Neural cell (in vitro differentiated cells): ENCODE measurements around the gene ERCC4. TPM values are rescaled to one million over a fixed set of nuclear protein-coding genes. Genes with fewer than 3 reads are reported as not detected.

ENCODE experiments used
- H2AFZ ChIP-seq: fragments of 200-600, 300-800 bp; sonication (generic), shearing (Covaris generic); 2 replicates; pipeline ENCODE4 v1.6.0; 2014; ENCODE audit warnings: low read depth, mild to moderate bottlenecking, antibody characterized with exemption, low read length, moderate library complexity
- H3F3A ChIP-seq: fragments of 200-600 bp; shearing (Covaris generic); 2 replicates; pipeline ENCODE4 v1.6.1; 2016; ENCODE audit warnings: mild to moderate bottlenecking, moderate library complexity, mixed read lengths, antibody characterized with exemption, low read length; ENCODE audit not compliant: insufficient read depth, poor library complexity, severe bottlenecking
- H3K27ac ChIP-seq: fragments of 200-600, 300-800 bp; sonication (generic), shearing (Covaris generic); 2 replicates; pipeline ENCODE4 v1.5.1; 2014; ENCODE audit warnings: mild to moderate bottlenecking, low read length, moderate library complexity
- H3K27me3 ChIP-seq: fragments of 300-800, 200-600 bp; sonication (generic), shearing (Covaris generic); 2 replicates; pipeline ENCODE4 v1.6.0; 2014; ENCODE audit warnings: mild to moderate bottlenecking, low read depth, low read length, moderate library complexity; ENCODE audit not compliant: insufficient read depth
- H3K36me3 ChIP-seq: fragments of 300-800, 200-600 bp; sonication (generic), shearing (Covaris generic); 2 replicates; pipeline ENCODE4 v1.5.1; 2014; ENCODE audit warnings: mild to moderate bottlenecking, antibody characterized with exemption, low read length, moderate library complexity; ENCODE audit not compliant: insufficient read depth
- H3K4me2 ChIP-seq: fragments of 300-800, 200-600 bp; sonication (generic), shearing (Covaris generic); 2 replicates; pipeline ENCODE4 v1.6.0; 2014; ENCODE audit warnings: mild to moderate bottlenecking, low read length
- H3K4me3 ChIP-seq: fragments of 300-800, 200-600 bp; sonication (generic), shearing (Covaris generic); 2 replicates; pipeline ENCODE4 v1.5.1; 2014; ENCODE audit warnings: mild to moderate bottlenecking, low read length, moderate library complexity
- H3K79me2 ChIP-seq: fragments of 200-600 bp; shearing (Covaris generic); replicated peaks from 2 replicates; pipeline ENCODE4 v1.6.0; 2014; ENCODE audit warnings: mild to moderate bottlenecking, low read length, moderate library complexity; ENCODE audit not compliant: insufficient read depth
- H3K9ac ChIP-seq: fragments of 300-800, 200-600 bp; sonication (generic), shearing (Covaris generic); 2 replicates; pipeline ENCODE4 v1.6.1; 2016; ENCODE audit warnings: mild to moderate bottlenecking, low read length, mixed read lengths
- H3K9me2 ChIP-seq: fragments of 200-600 bp; shearing (Covaris generic); 2 replicates; pipeline ENCODE4 v1.6.1; 2016; ENCODE audit warnings: mild to moderate bottlenecking, low read length, mixed read lengths; ENCODE audit not compliant: insufficient read depth
- H3K9me3 ChIP-seq: fragments of 200-600, 300-800 bp; sonication (generic), shearing (Covaris generic); 2 replicates; pipeline ENCODE4 v1.6.1; 2016; ENCODE audit warnings: mild to moderate bottlenecking, mixed run types, low read length, moderate library complexity, mixed read lengths
- H4K20me1 ChIP-seq: fragments of 200-600 bp; shearing (Covaris generic); 2 replicates; pipeline ENCODE4 v1.6.1; 2016; ENCODE audit warnings: mild to moderate bottlenecking, mixed run types; ENCODE audit not compliant: insufficient read depth
- EP300 ChIP-seq: fragments of 450-650 bp; conservative IDR thresholded peaks from 2 replicates; pipeline ENCODE4 v1.6.1; 2014; ENCODE audit warnings: antibody characterized with exemption, mild to moderate bottlenecking, moderate library complexity; ENCODE audit not compliant: poor library complexity, severe bottlenecking
- EZH2 ChIP-seq: fragments of 200-600, 300-800 bp; shearing (Covaris generic), sonication (generic); IDR thresholded peaks from 2 replicates; pipeline ENCODE4 v1.6.1; 2014; ENCODE audit warnings: antibody characterized with exemption, low read length, borderline replicate concordance, mild to moderate bottlenecking; ENCODE audit not compliant: insufficient read depth, poor library complexity, severe bottlenecking
- MXI1 ChIP-seq: fragments of 450-650 bp; conservative IDR thresholded peaks from 2 replicates; pipeline ENCODE4 v1.6.1; 2014; ENCODE audit warnings: antibody characterized with exemption, mild to moderate bottlenecking; ENCODE audit not compliant: poor library complexity, severe bottlenecking
- POLR2AphosphoS5 ChIP-seq: IDR thresholded peaks from 2 replicates; pipeline ENCODE4 v1.6.1; 2012
- RAD21 ChIP-seq: fragments of 450-650 bp; conservative IDR thresholded peaks from 2 replicates; pipeline ENCODE4 v1.6.1; 2014; ENCODE audit warnings: antibody characterized with exemption, mild to moderate bottlenecking, moderate library complexity
- SMC3 ChIP-seq: fragments of 450-650 bp; conservative IDR thresholded peaks from 2 replicates; pipeline ENCODE4 v1.6.1; 2014; ENCODE audit warnings: antibody characterized with exemption, mild to moderate bottlenecking, moderate library complexity; ENCODE audit not compliant: poor library complexity
- TAF1 ChIP-seq: IDR thresholded peaks from 2 replicates; pipeline ENCODE4 v1.6.1; 2012; ENCODE audit warnings: low read depth
- polyA plus RNA-seq: library from polyadenylated mRNA; depleted of rRNA; stranded (reverse); fragments of >200 nt; gene quantifications from 2 replicates; pipeline ENCODE4 v1.2.3, GENCODE V29; 2014
- TF ChIP-seq, protein P1 (sequence below): IDR thresholded peaks from 2 replicates; pipeline ENCODE4 v1.6.1; 2012; ENCODE audit warnings: borderline replicate concordance
- TF ChIP-seq, protein P2 (sequence below): fragments of 450-650 bp; IDR thresholded peaks from 2 replicates; pipeline ENCODE4 v1.5.1; 2014; ENCODE audit warnings: antibody characterized with exemption, mild to moderate bottlenecking, moderate library complexity; ENCODE audit not compliant: poor library complexity, severe bottlenecking

Gene ERCC4
- polyA plus RNA-seq, 1 donor from 2014 or later: 5.8 TPM

DNA sequence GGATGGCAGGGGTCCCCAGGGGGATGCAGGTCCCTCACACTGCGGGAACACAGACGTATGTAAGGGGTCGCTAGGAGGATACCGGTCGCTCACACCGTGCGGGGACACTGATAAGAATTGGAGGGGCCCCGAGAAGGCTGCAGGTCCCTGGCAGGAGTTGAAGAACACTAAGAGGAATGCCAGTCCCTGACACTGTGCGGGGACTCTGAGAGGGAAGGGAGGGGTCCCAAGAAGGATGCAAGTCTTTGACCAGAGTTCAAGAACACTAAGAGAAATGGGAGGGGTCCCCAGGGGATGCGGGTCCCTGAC, 510 bp downstream of the ERCC4 start:
- peaks cover 8% of the 10 kb centered on the region for H3K79me2 ChIP-seq
- peak overlapping the region; percentile 76 for H3K4me3 ChIP-seq
- no peaks in the 10 kb centered on the region for H3K9me2 ChIP-seq
- H4K20me1 ChIP-seq: no peaks in the 10 kb centered on the region
- peak overlapping the region; percentile 92 for H3K4me2 ChIP-seq
- H3K27ac ChIP-seq: peak overlapping the region; percentile 79
- no peaks in the 10 kb centered on the region for H3K9me3 ChIP-seq
- TF ChIP-seq, protein P1, sequence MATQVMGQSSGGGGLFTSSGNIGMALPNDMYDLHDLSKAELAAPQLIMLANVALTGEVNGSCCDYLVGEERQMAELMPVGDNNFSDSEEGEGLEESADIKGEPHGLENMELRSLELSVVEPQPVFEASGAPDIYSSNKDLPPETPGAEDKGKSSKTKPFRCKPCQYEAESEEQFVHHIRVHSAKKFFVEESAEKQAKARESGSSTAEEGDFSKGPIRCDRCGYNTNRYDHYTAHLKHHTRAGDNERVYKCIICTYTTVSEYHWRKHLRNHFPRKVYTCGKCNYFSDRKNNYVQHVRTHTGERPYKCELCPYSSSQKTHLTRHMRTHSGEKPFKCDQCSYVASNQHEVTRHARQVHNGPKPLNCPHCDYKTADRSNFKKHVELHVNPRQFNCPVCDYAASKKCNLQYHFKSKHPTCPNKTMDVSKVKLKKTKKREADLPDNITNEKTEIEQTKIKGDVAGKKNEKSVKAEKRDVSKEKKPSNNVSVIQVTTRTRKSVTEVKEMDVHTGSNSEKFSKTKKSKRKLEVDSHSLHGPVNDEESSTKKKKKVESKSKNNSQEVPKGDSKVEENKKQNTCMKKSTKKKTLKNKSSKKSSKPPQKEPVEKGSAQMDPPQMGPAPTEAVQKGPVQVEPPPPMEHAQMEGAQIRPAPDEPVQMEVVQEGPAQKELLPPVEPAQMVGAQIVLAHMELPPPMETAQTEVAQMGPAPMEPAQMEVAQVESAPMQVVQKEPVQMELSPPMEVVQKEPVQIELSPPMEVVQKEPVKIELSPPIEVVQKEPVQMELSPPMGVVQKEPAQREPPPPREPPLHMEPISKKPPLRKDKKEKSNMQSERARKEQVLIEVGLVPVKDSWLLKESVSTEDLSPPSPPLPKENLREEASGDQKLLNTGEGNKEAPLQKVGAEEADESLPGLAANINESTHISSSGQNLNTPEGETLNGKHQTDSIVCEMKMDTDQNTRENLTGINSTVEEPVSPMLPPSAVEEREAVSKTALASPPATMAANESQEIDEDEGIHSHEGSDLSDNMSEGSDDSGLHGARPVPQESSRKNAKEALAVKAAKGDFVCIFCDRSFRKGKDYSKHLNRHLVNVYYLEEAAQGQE: peak; percentile 9
- no peak for TF ChIP-seq EZH2
- no peak for TF ChIP-seq MXI1
- no peak for TF ChIP-seq POLR2AphosphoS5
- peak; percentile 10 for TF ChIP-seq EP300
- peak overlapping the region; percentile 88 for H3K9ac ChIP-seq
- peak overlapping the region; percentile 90 for H2AFZ ChIP-seq
- H3K27me3 ChIP-seq: no peaks in the 10 kb centered on the region
- no peaks in the 10 kb centered on the region for H3K36me3 ChIP-seq
- no peaks in the 10 kb centered on the region for H3F3A ChIP-seq

DNA sequence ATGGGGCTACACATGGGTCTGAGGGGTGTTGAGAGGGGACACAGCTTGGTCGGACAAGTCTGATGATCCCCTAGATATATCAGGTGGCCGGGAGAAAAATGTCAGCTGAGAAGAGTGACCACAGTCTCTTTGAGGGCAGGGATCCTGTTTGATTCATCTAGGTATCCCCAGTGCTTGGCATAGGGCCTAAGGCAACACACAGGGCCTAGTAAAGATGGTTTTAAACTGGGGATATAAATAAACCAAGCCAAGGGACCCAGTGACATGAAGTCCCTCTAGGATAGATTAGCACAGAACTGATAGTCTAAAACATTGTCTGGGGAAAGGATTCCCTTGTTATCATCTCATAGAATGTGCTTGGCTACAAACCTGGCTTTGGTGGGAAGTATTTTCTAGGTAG, 1.4 kb downstream of the ERCC4 start:
- H4K20me1 ChIP-seq: no peaks in the 10 kb centered on the region
- no peak overlapping the region for H3K27ac ChIP-seq
- H3K9ac ChIP-seq: peak overlapping the region; percentile 88
- H3K9me2 ChIP-seq: no peaks in the 10 kb centered on the region
- H3K27me3 ChIP-seq: no peaks in the 10 kb centered on the region
- no peaks in the 10 kb centered on the region for H3K9me3 ChIP-seq
- TF ChIP-seq, protein P2, sequence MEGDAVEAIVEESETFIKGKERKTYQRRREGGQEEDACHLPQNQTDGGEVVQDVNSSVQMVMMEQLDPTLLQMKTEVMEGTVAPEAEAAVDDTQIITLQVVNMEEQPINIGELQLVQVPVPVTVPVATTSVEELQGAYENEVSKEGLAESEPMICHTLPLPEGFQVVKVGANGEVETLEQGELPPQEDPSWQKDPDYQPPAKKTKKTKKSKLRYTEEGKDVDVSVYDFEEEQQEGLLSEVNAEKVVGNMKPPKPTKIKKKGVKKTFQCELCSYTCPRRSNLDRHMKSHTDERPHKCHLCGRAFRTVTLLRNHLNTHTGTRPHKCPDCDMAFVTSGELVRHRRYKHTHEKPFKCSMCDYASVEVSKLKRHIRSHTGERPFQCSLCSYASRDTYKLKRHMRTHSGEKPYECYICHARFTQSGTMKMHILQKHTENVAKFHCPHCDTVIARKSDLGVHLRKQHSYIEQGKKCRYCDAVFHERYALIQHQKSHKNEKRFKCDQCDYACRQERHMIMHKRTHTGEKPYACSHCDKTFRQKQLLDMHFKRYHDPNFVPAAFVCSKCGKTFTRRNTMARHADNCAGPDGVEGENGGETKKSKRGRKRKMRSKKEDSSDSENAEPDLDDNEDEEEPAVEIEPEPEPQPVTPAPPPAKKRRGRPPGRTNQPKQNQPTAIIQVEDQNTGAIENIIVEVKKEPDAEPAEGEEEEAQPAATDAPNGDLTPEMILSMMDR: no peak
- TF ChIP-seq RAD21: no peak
- TF ChIP-seq TAF1: no peak
- no peak for TF ChIP-seq MXI1
- no peak for TF ChIP-seq SMC3
- no peak for TF ChIP-seq EP300
- TF ChIP-seq, protein P1: no peak
- TF ChIP-seq POLR2AphosphoS5: no peak
- no peak for TF ChIP-seq EZH2
- H3K36me3 ChIP-seq: no peaks in the 10 kb centered on the region
- H3K4me2 ChIP-seq: peak overlapping the region; percentile 92
- H2AFZ ChIP-seq: no peak overlapping the region
- no peaks in the 10 kb centered on the region for H3F3A ChIP-seq
- peaks cover 8% of the 10 kb centered on the region for H3K79me2 ChIP-seq
- peak overlapping the region; percentile 76 for H3K4me3 ChIP-seq
